NOMO-1 (cell line): ENCODE data around the gene UFD1.
A peak's percentile ranks its signal among the peaks of the same experiment; 100 is the strongest.

ENCODE experiments used
- DNase-seq, 2 experiments: peaks; one replicate each; lab custom pipeline; 2025; ENCODE audit not compliant: unreplicated experiment in 2 of 2; lab: John Stamatoyannopoulos, UW

Gene UFD1

GRCh38 chr22:19497245-19497644 is 18.3 kb upstream of the UFD1 start:
- DNase-seq = no peak

- DNase-seq = no peak
Measured at GRCh38 chr22:19496324-19496630, 17.3 kb upstream of the UFD1 start.

- no peak for DNase-seq
Measured at GRCh38 chr22:19495562-19496323, 16.8 kb upstream of the UFD1 start.

GRCh38 chr22:19494676-19495173 is 15.7 kb upstream of the UFD1 start:
- no peak for DNase-seq

- DNase-seq = no peak
Measured at GRCh38 chr22:19494001-19494560, 15.1 kb upstream of the UFD1 start.

- DNase-seq = no peak
Measured at GRCh38 chr22:19492504-19493174, 13.6 kb upstream of the UFD1 start.

GRCh38 chr22:19490628-19491230 is 11.7 kb upstream of the UFD1 start:
- no peak for DNase-seq

GRCh38 chr22:19488884-19489843 is 10.2 kb upstream of the UFD1 start:
- no peak for DNase-seq

- no peak for DNase-seq
Measured at GRCh38 chr22:19488285-19488684, 9.3 kb upstream of the UFD1 start.

- DNase-seq = no peak
Measured at GRCh38 chr22:19483481-19484244, 4.7 kb upstream of the UFD1 start.

GRCh38 chr22:19482297-19482696 is 3.3 kb upstream of the UFD1 start:
- DNase-seq = no peak

- peak in 1 of 2 experiments; percentile 24 for DNase-seq
Measured at GRCh38 chr22:19480789-19481188, 1.8 kb upstream of the UFD1 start.

GRCh38 chr22:19480173-19480568 is 1.2 kb upstream of the UFD1 start:
- DNase-seq = no peak

GRCh38 chr22:19479355-19480172 is 571 bp upstream of the UFD1 start, which contains the start of gene CDC45:
Gene CDC45 (plus strand): TSS chr22:19479920. CDS start chr22:19479969, 49 bp downstream.
- peak; percentile 99 to 100 for DNase-seq

- no peak for DNase-seq
Measured at GRCh38 chr22:19478045-19478900, 720 bp downstream of the UFD1 start.

- DNase-seq = peak in 1 of 2 experiments; percentile 1
Measured at GRCh38 chr22:19477321-19478044, 1.5 kb downstream of the UFD1 start.

- no peak for DNase-seq
Measured at GRCh38 chr22:19476023-19476422, 3.0 kb downstream of the UFD1 start.
